Epithelial cell of esophagus (primary cell): ENCODE measurements around the gene APOD.

Experiments
- DNase-seq: peaks from one replicate; pipeline ENCODE4 v3.0.0; 2010; ENCODE audit warnings: low read depth
- H3K4me3 ChIP-seq: 2 replicates; pipeline ENCODE4 v1.5.1; 2011; ENCODE audit warnings: mild to moderate bottlenecking, low read length, control low read depth
- TF ChIP-seq, protein P1 (sequence below): IDR thresholded peaks from 2 replicates; pipeline ENCODE4 v1.5.1; 2011; ENCODE audit warnings: low read depth, mild to moderate bottlenecking, low read length, control low read depth, inconsistent platforms; ENCODE audit not compliant: insufficient read depth; ENCODE audit errors: missing control alignments

Gene APOD

DNA sequence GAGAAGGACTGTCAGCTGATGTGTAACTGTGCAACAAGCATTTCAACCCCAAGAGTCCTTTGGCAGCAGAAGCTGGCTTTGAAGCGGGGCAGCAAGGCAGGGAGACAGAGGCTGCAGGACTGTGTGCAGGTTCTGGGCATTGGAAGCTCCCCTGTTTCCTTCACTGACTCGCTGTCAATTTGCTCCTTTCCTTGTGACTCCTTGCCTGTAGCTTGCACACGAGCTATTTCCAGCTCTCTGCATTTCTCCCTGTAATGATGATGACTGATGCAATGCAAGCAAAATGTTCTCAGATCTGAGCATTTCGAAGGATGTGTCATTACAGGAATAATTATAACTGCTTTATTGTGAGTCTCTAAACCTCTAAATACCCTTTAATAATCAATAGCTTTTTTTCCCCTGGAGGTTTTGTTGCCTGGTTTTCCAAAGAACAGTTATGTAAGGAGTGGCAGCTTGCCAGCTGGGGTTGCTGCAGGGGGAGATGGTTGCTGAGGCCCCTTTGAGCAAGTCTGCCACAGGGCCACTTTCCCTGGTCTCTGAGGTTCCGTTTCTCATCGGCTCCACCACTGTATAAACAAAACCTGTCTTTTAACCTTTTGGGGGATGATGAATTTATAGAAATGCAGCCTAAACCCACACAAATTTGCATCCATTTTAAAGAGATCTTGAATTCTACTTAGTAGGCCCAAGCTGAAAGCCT lies 2.8 kb downstream of the APOD start:
- H3K4me3 ChIP-seq: no peak overlapping the region
- DNase-seq: peak; percentile 46
- TF ChIP-seq, protein P1, sequence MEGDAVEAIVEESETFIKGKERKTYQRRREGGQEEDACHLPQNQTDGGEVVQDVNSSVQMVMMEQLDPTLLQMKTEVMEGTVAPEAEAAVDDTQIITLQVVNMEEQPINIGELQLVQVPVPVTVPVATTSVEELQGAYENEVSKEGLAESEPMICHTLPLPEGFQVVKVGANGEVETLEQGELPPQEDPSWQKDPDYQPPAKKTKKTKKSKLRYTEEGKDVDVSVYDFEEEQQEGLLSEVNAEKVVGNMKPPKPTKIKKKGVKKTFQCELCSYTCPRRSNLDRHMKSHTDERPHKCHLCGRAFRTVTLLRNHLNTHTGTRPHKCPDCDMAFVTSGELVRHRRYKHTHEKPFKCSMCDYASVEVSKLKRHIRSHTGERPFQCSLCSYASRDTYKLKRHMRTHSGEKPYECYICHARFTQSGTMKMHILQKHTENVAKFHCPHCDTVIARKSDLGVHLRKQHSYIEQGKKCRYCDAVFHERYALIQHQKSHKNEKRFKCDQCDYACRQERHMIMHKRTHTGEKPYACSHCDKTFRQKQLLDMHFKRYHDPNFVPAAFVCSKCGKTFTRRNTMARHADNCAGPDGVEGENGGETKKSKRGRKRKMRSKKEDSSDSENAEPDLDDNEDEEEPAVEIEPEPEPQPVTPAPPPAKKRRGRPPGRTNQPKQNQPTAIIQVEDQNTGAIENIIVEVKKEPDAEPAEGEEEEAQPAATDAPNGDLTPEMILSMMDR: no peak

DNA sequence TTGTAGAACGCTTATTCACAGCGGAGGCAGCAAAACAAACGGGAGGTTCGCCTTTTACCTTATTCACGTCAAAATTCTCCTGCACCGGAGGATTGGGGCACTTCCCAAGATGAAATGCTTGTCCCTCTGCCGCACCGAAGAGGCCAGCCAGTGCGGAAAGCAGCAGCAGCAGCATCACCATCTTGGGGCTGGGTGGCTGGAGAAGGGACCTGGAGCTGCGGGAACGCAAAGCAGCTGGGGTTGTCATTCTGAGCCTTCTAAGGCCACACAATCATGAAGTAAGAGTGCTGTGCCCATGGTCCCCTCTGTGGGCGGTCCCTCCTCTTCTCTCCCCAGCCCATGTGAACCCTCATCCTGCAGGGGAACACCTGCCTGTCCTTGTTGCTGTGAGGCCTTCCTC lies 4.5 kb downstream of the APOD start:
- H3K4me3 ChIP-seq: no peak overlapping the region
- TF ChIP-seq, protein P1: no peak
- DNase-seq: no peak

DNA sequence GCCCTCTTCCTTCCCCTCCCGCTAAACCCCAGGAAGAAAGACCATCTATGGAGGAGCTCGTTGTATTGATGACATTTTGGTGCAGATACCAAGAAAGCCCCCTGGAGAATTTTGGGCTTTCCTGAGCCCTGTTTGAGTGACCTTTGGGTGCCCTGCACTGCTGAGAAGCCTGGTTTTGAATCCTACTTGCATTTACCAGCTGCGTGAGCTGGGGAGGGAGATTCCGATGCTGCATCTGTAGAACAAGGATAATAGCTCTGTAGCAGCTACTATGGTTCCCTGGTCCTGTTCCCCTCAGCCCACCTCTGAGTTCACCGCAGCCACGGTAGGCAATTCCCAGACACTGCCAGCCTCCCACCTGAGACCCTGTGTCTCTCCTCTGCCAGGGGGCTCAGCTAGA lies 5.2 kb downstream of the APOD start:
- no peak overlapping the region for H3K4me3 ChIP-seq
- no peak for DNase-seq
- TF ChIP-seq, protein P1: no peak

GRCh38 chr3:195577645-195578177 lies 6.0 kb downstream of the APOD start:
- TF ChIP-seq, protein P1: no peak
- no peak for DNase-seq
- no peak overlapping the region for H3K4me3 ChIP-seq

DNA sequence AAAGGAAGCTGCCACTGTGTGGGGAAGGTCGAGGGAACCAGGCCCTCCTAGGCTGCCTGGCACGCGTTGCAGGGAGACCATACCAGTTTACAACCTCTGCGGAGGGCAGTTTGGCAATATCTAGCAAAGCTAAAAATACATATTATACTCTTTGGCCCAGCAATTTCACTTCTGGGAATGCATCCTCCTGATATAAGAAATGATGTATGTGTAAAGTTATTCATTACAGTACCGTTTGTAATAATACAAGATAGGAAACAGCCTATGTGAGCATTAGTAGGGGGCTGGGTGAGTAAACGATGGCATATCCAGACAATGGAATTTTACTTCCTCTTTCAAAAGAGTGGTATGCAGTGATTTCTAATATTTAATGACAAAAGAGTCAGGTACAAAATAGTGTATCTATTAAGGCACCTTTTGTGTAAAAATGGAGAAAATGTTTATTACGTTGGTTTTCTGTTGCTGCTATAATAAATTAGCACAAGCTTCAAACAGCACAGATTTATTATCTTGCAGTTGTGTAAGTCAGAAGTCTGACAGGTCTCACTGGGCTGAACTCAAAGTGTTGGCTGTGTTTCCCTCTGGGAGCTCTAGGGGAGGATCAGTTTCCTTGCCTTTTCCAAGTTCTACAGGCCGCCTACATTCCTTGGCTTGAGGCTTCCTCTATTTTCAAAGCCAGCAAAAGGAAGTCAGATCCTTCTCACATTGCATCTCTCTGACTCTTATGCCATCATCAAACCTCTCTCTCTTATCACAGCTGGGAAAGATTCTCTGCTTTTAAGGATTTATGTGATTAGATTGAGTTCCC lies 9.0 kb downstream of the APOD start:
- DNase-seq: no peak

DNA sequence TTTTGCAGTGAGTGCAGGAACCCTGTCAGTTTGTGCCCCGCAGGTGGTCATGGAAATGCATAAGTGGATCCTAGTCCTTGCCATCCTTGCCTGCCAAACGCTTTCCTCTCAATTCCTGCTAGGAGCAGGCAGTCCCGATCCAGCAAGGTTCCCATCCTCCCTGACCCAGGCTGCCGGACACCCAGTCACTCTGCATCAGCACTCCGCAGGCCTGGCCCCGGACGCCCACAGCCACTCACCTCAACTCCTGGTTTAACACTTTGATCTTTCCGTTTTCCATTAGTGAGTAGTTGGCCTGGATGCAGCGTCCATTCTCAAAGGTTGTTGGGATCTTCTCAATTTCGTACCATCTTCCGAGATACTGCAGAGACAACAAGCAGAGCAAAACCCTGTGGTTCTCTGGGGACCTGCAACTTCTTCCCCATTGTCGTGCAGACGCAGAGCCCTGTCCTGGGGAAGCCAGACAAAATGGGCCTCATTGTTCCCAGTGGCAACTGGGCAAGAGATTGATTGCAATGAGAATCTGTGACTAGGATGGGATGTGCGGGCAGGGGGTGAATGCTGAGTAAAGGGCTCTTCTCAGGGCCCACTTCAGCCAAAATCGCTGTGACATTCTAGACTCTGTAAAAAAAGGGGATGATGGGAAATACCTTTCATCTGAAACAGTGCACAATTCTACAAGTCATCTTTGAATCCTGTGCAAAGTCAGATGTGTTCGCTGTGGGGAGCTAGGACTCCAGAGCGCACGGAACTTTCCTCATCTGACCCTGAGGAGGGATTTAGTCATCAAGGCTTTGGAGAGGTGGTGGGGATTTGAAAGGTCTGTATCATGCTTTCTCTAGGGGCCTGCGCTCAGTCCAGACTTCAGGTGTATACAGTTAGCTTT lies 9.9 kb downstream of the APOD start:
- no peak for DNase-seq
- no peak overlapping the region for H3K4me3 ChIP-seq
- TF ChIP-seq, protein P1: no peak

More for the DNA sequence above, 9.0 kb downstream of the APOD start:
- H3K4me3 ChIP-seq: no peak overlapping the region
- TF ChIP-seq, protein P1: no peak
